Coronary artery (tissue), 2 donors: Measurements from ENCODE around the gene NFRKB.
"Not testable (repeated sequence)": the region's sequence is repeated elsewhere in the genome, so short reads cannot be mapped to it uniquely, and the experiment has no call there.

ENCODE experiments used
- DNase-seq: peaks from one replicate; pipeline ENCODE4 v3.0.0-alpha.2; 2017; ENCODE audit warnings: low spot score
- H3K27ac ChIP-seq, 2 donors: fragments of 200-600 bp; sonication (generic); one replicate each; pipeline ENCODE4 v1.5.1; 2016 to 2019
- H3K4me3 ChIP-seq: fragments of 200-600 bp; sonication (generic); 2 replicates; pipeline ENCODE4 v1.5.1; 2016; ENCODE audit warnings: mild to moderate bottlenecking, moderate library complexity
- CTCF ChIP-seq: fragments of 200-600 bp; sonication (generic); IDR thresholded peaks from one replicate; pipeline ENCODE4 v1.5.1; 2019; ENCODE audit warnings: antibody characterized with exemption

Gene NFRKB

GRCh38 chr11:129871914-129872313, 23.5 kb downstream of the NFRKB start:
- no peak for TF ChIP-seq CTCF
- Histone ChIP-seq H3K27ac (no peak overlapping the region), H3K4me3 (no peak overlapping the region)
- DNase-seq: no peak

- not testable (repeated sequence) for H3K27ac ChIP-seq, H3K4me3 ChIP-seq
- DNase-seq: peak; percentile 43
These were observed 26.8 kb downstream of the NFRKB start for GRCh38 chr11:129868626-129869025.

- no peak for TF ChIP-seq CTCF
- no peak for DNase-seq
- Histone ChIP-seq H3K27ac (no peak overlapping the region), H3K4me3 (no peak overlapping the region)
These were observed 29.1 kb downstream of the NFRKB start for GRCh38 chr11:129866311-129866710.

- Histone ChIP-seq H3K27ac (no peak overlapping the region), H3K4me3 (no peak overlapping the region)
- DNase-seq: peak; percentile 35
- TF ChIP-seq CTCF: no peak
These were observed 29.7 kb downstream of the NFRKB start for GRCh38 chr11:129865701-129866100.

- DNase-seq: no peak
- no peak for TF ChIP-seq CTCF
- Histone ChIP-seq H3K27ac (no peak overlapping the region), H3K4me3 (no peak overlapping the region)
These were observed 30.6 kb downstream of the NFRKB start for GRCh38 chr11:129864811-129865210.

- H3K4me3 ChIP-seq: no peak overlapping the region
- TF ChIP-seq CTCF: no peak
- peak overlapping the region in 1 of 2 donors; percentile 40 for H3K27ac ChIP-seq
- peak; percentile 64 for DNase-seq
These were observed 33.5 kb downstream of the NFRKB start for GRCh38 chr11:129861702-129862522.

- no peak overlapping the region for H3K4me3 ChIP-seq
- DNase-seq: no peak
- no peak overlapping the region for H3K27ac ChIP-seq
- no peak for TF ChIP-seq CTCF
These were observed 39.3 kb downstream of the NFRKB start for GRCh38 chr11:129856036-129856435.
